K562 (cell line): ENCODE measurements around the gene CYS1. TPM values are rescaled to one million over a fixed set of nuclear protein-coding genes. Genes with fewer than 3 reads are reported as not detected.

Experiments used
- BHLHE40 ChIP-seq: IDR thresholded peaks from 2 replicates; pipeline ENCODE4 v1.6.1; 2011; ENCODE audit warnings: low read length, improper control_type of control experiment
- CBFA2T2 ChIP-seq: fragments of 450-650 bp; conservative IDR thresholded peaks from 2 replicates; pipeline ENCODE4 v1.6.1; 2017; ENCODE audit warnings: mild to moderate bottlenecking
- CEBPG ChIP-seq, 3 experiments: fragments of 200-800 bp in 1 of 3; sonication (Bioruptor generic) in 1 of 3; sonication (generic) in 1 of 3; formaldehyde crosslinking in 1 of 3; IDR thresholded peaks in 2 of 3; conservative IDR thresholded peaks in 1 of 3; 2 replicates each; pipeline versions ENCODE4 v1.6.1 to v1.8.0; 2016 to 2022; ENCODE audit warnings: missing compliant biosample characterization in 2 of 3, missing genetic modification characterization in 2 of 3, mild to moderate bottlenecking in 1 of 3, missing genetic modification reagents in 1 of 3
- CGGBP1 ChIP-seq: fragments of 250-450 bp; sonication (Bioruptor Pico); IDR thresholded peaks from 2 replicates; pipeline ENCODE4 v1.9.0; 2021; ENCODE audit warnings: mild to moderate bottlenecking
- CXXC5 ChIP-seq: fragments of 250-450 bp; sonication (Bioruptor Pico); IDR thresholded peaks from 2 replicates; pipeline ENCODE4 v1.8.0; 2022; ENCODE audit warnings: inconsistent platforms, mild to moderate bottlenecking, moderate library complexity
- EHMT2 ChIP-seq: fragments of 450-650 bp; IDR thresholded peaks from 2 replicates; pipeline ENCODE4 v1.6.1; 2018; ENCODE audit warnings: antibody characterized with exemption
- ESRRB ChIP-seq: fragments of 250-450 bp; sonication (Bioruptor Pico); IDR thresholded peaks from 2 replicates; pipeline ENCODE4 v1.5.0; 2020; ENCODE audit warnings: mild to moderate bottlenecking, moderate library complexity, borderline replicate concordance
- L3MBTL2 ChIP-seq: fragments of 450-650 bp; IDR thresholded peaks from 2 replicates; pipeline ENCODE4 v1.6.1; 2016; ENCODE audit warnings: mild to moderate bottlenecking, moderate library complexity
- MIER1 ChIP-seq: fragments of 450-650 bp; IDR thresholded peaks from 2 replicates; pipeline ENCODE4 v1.6.1; 2016; ENCODE audit warnings: antibody characterized with exemption, mild to moderate bottlenecking, low read depth
- MYC ChIP-seq, 2 experiments: fragments of 250-450 bp in 1 of 2; sonication (Bioruptor Pico) in 1 of 2; IDR thresholded peaks; 2 replicates each; pipeline versions ENCODE4 v1.5.1 to v1.6.1; 2012 to 2021; ENCODE audit warnings: low read depth in 2 of 2, borderline replicate concordance in 1 of 2, improper control_type of control experiment in 1 of 2, low read length in 1 of 2, mild to moderate bottlenecking in 1 of 2, moderate library complexity in 1 of 2
- NR2C2 ChIP-seq, 2 experiments: fragments of 200-800 bp in 1 of 2; sonication (Bioruptor generic) in 1 of 2; sonication (generic) in 1 of 2; formaldehyde crosslinking in 1 of 2; IDR thresholded peaks; 2 replicates each; pipeline versions ENCODE4 v1.6.1 to v1.8.0; 2016 to 2022; ENCODE audit warnings: mild to moderate bottlenecking in 1 of 2, missing compliant biosample characterization in 1 of 2, missing genetic modification characterization in 1 of 2, missing genetic modification reagents in 1 of 2
- ZNF592 ChIP-seq: fragments of 450-650 bp; IDR thresholded peaks from 2 replicates; pipeline ENCODE4 v1.6.1; 2017; ENCODE audit warnings: antibody characterized with exemption, mild to moderate bottlenecking
- polyA plus RNA-seq, 8 experiments: library from polyadenylated mRNA; depleted of rRNA in 4 of 8; stranded (reverse) in 5 of 8; unstranded in 3 of 8; fragments of >200 nt; fragmentation: Nextera tagmentation in 2 of 8; fragmentation: Illumina TruSeq in 1 of 8; extraction: Ambion mirVana in 2 of 8; extraction: Trizol in 1 of 8; gene quantifications; 2 replicates each; pipeline versions ENCODE4 v1.2.1 to v1.2.3, GENCODE V29; 2011 to 2014; ENCODE audit warnings: inconsistent platforms in 1 of 8, missing spikeins in 1 of 8
- total RNA-seq, 7 experiments: library from RNA; depleted of rRNA in 6 of 7; stranded (reverse); fragments of >200 nt in 6 of 7; fragmentation: Illumina TruSeq in 2 of 7; extraction: Trizol in 2 of 7; gene quantifications; 2 replicates each; pipeline versions ENCODE4 v1.2.1 to v1.2.3, GENCODE V29; 2011 to 2021; ENCODE audit warnings: low replicate concordance in 1 of 7
- TF ChIP-seq, protein P1 (sequence below), 2 experiments: fragments of 450-650 bp; conservative IDR thresholded peaks; 2 replicates each; pipeline ENCODE4 v1.6.1; 2017; ENCODE audit warnings: mild to moderate bottlenecking in 2 of 2, moderate library complexity in 2 of 2
- TF ChIP-seq, protein P2 (sequence below): sonication (generic); formaldehyde crosslinking; IDR thresholded peaks from 2 replicates; pipeline ENCODE4 v1.9.0; 2022; ENCODE audit warnings: mild to moderate bottlenecking, missing genetic modification reagents
- TF ChIP-seq, protein P3 (sequence below): fragments of 450-650 bp; IDR thresholded peaks from 2 replicates; pipeline ENCODE4 v1.6.1; 2016; ENCODE audit warnings: borderline replicate concordance

The CYS1 gene
- total and polyA plus RNA-seq, 9 of the 15 experiments (the other 6 are each of a cell fraction or from before 2014, with no cell fraction given), result 0.11 to 0.13 TPM; not detected in 7

DNA sequence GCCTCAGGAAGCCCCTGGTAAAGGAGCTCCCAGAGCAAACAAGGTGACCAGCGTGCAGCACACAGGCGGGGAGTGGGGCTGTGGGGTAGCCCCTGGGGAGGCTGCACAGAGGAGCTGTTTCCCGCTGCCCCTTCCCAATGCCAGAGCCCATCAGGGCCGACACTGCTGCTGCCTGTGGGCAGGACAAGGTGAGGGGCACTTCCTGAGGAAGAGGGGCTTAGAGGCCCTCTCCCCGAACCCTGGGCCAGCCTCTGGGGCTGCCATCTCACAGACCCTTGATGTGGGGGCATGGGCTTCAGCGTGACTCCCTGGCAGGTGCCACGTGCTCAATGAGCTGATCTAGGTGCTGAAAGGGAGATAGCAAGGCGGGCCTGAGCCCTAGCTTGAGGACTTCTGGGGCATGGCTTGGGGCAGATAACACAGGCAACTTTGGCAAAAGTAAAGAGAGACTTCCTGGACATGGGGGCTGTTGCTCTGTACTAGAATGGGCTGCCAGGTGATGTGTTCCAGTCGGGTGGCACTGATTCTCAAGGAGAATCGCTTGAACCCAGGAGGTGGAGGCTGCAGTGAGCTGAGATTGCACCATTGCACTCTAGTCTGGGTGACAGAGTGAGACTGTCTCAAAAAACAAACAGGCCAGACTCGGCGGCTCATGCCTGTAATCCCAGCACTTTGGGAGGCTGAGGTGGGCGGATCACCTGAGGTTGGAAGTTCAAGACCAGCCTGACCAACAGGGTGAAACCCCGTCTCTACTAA is 46.8 kb downstream of the CYS1 start (continued):
- peak; percentile 62 for TF ChIP-seq ZNF592
- peak; percentile 77; the same call in 1 of the 2 replicates for TF ChIP-seq EHMT2
- TF ChIP-seq MIER1, result peak; percentile 81; the same call in 1 of the 2 replicates
- 0 out of 2 replicates have a peak, but pooled peaks have one; percentile 36 for TF ChIP-seq MYC (IDR thresholded peaks at IDR 0.05; ENCODE audit: low read depth, low read length)
- no peak for TF ChIP-seq MYC (CRISPR knock-in tag; IDR thresholded peaks at IDR 0.05; ENCODE audit: borderline replicate concordance, low read depth)
- TF ChIP-seq ESRRB (CRISPR knock-in tag), result no peak
- TF ChIP-seq L3MBTL2, result peak; percentile 73
- TF ChIP-seq BHLHE40, result peak; percentile 92
- TF ChIP-seq, protein P1, sequence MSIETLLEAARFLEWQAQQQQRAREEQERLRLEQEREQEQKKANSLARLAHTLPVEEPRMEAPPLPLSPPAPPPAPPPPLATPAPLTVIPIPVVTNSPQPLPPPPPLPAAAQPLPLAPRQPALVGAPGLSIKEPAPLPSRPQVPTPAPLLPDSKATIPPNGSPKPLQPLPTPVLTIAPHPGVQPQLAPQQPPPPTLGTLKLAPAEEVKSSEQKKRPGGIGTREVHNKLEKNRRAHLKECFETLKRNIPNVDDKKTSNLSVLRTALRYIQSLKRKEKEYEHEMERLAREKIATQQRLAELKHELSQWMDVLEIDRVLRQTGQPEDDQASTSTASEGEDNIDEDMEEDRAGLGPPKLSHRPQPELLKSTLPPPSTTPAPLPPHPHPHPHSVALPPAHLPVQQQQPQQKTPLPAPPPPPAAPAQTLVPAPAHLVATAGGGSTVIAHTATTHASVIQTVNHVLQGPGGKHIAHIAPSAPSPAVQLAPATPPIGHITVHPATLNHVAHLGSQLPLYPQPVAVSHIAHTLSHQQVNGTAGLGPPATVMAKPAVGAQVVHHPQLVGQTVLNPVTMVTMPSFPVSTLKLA (conservative IDR thresholded peaks at IDR 0.05), result peak; percentile 95 to 96
- TF ChIP-seq NR2C2 (CRISPR knock-in tag; IDR thresholded peaks at IDR 0.05), result no peak
- no peak for TF ChIP-seq NR2C2 (tag; IDR thresholded peaks at IDR 0.05)
- TF ChIP-seq, protein P2, sequence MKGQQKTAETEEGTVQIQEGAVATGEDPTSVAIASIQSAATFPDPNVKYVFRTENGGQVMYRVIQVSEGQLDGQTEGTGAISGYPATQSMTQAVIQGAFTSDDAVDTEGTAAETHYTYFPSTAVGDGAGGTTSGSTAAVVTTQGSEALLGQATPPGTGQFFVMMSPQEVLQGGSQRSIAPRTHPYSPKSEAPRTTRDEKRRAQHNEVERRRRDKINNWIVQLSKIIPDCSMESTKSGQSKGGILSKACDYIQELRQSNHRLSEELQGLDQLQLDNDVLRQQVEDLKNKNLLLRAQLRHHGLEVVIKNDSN (CRISPR knock-in tag), result peak; percentile 64; the same call in 1 of the 2 replicates
- TF ChIP-seq CEBPG (CRISPR knock-in tag; IDR thresholded peaks at IDR 0.05), result no peak
- TF ChIP-seq CEBPG (tag; conservative IDR thresholded peaks at IDR 0.05 in 1 of 2, IDR thresholded peaks at IDR 0.05 in 1 of 2), result 0 out of 4 replicates have a peak, but pooled peaks of 1 of the 2 experiments have one; percentile 27
- TF ChIP-seq, protein P3, sequence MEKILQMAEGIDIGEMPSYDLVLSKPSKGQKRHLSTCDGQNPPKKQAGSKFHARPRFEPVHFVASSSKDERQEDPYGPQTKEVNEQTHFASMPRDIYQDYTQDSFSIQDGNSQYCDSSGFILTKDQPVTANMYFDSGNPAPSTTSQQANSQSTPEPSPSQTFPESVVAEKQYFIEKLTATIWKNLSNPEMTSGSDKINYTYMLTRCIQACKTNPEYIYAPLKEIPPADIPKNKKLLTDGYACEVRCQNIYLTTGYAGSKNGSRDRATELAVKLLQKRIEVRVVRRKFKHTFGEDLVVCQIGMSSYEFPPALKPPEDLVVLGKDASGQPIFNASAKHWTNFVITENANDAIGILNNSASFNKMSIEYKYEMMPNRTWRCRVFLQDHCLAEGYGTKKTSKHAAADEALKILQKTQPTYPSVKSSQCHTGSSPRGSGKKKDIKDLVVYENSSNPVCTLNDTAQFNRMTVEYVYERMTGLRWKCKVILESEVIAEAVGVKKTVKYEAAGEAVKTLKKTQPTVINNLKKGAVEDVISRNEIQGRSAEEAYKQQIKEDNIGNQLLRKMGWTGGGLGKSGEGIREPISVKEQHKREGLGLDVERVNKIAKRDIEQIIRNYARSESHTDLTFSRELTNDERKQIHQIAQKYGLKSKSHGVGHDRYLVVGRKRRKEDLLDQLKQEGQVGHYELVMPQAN, result peak; percentile 63; the same call in 1 of the 2 replicates
- TF ChIP-seq CXXC5 (CRISPR knock-in tag), result 0 out of 2 replicates have a peak, but pooled peaks have one; percentile 34
- TF ChIP-seq CGGBP1 (CRISPR knock-in tag), result no peak
- no peak; the same call in 1 of the 2 replicates for TF ChIP-seq CBFA2T2
